HG03135 (cell line): ENCODE data around the gene ATP6V0D1.
A peak's percentile ranks its signal among the peaks of the same experiment; 100 is the strongest.
"Not testable (repeated sequence)": the region's sequence is repeated elsewhere in the genome, so short reads cannot be mapped to it uniquely, and the experiment has no call there.

Source experiments
- ATAC-seq: cut with Tn5 transposase; IDR thresholded peaks from one replicate; pipeline ENCODE4 v1.9.1; 2021; ENCODE audit warnings: mild to moderate bottlenecking, moderate library complexity; ENCODE audit not compliant: unreplicated experiment

ATP6V0D1 gene

GRCh38 chr16:67480833-67481560, at the start of gene ATP6V0D1:
ATP6V0D1 (minus strand) TSS chr16:67481157; CDS start chr16:67481086, 71 bp downstream.
- peak; percentile 92 for ATAC-seq

- peak; percentile 35 for ATAC-seq
These were observed 49.3 kb upstream of the ATP6V0D1 start for GRCh38 chr16:67530013-67530939.

- ATAC-seq: no peak
These were observed 48.6 kb upstream of the ATP6V0D1 start for GRCh38 chr16:67529582-67530012.

- no peak for ATAC-seq
These were observed 48.1 kb upstream of the ATP6V0D1 start for GRCh38 chr16:67528870-67529581.

- ATAC-seq: no peak
These were observed 47.4 kb upstream of the ATP6V0D1 start, which contains the start of gene RIPOR1 for GRCh38 chr16:67528222-67528869. RIPOR1 (plus strand) TSS chr16:67528829; CDS start chr16:67538447, 9,618 bp downstream.

GRCh38 chr16:67526149-67526791, 45.3 kb upstream of the ATP6V0D1 start:
- no peak for ATAC-seq

- no peak for ATAC-seq
These were observed 44.4 kb upstream of the ATP6V0D1 start for GRCh38 chr16:67525176-67525860.

GRCh38 chr16:67521095-67521804, 40.3 kb upstream of the ATP6V0D1 start:
- peak; percentile 63 for ATAC-seq

GRCh38 chr16:67519242-67519641, 38.3 kb upstream of the ATP6V0D1 start:
- ATAC-seq: no peak

- ATAC-seq: no peak
These were observed 37.7 kb upstream of the ATP6V0D1 start for GRCh38 chr16:67518676-67519075.

- peak; percentile 41 for ATAC-seq
These were observed 36.9 kb upstream of the ATP6V0D1 start for GRCh38 chr16:67517661-67518423.

- no peak for ATAC-seq
These were observed 36.1 kb upstream of the ATP6V0D1 start for GRCh38 chr16:67517155-67517445.

- ATAC-seq: no peak
These were observed 35.6 kb upstream of the ATP6V0D1 start for GRCh38 chr16:67516296-67517154.

GRCh38 chr16:67514382-67514828, 33.4 kb upstream of the ATP6V0D1 start:
- no peak for ATAC-seq

GRCh38 chr16:67513892-67514291, 32.9 kb upstream of the ATP6V0D1 start:
- ATAC-seq: not testable (repeated sequence)

GRCh38 chr16:67509016-67509415, 28.1 kb upstream of the ATP6V0D1 start:
- ATAC-seq: no peak

GRCh38 chr16:67506468-67506867, 25.5 kb upstream of the ATP6V0D1 start:
- ATAC-seq: no peak
